GM12801 (cell line): ENCODE results near the gene PELO.

Source experiments
- CTCF ChIP-seq: IDR thresholded peaks from one replicate; pipeline ENCODE4 v1.5.1; 2011; ENCODE audit warnings: control low read depth; ENCODE audit not compliant: insufficient read length; ENCODE audit errors: extremely low read depth

Gene PELO

GRCh38 chr5:52773342-52773741, 14.4 kb upstream of the PELO start:
- no peak for TF ChIP-seq CTCF

GRCh38 chr5:52774005-52774410, 13.7 kb upstream of the PELO start:
- no peak for TF ChIP-seq CTCF

- no peak for TF ChIP-seq CTCF
These were observed 11.6 kb upstream of the PELO start for GRCh38 chr5:52776116-52776515.

GRCh38 chr5:52777186-52777585, 10.5 kb upstream of the PELO start:
- TF ChIP-seq CTCF: no peak

GRCh38 chr5:52778781-52779180, 8.9 kb upstream of the PELO start:
- no peak for TF ChIP-seq CTCF

- no peak for TF ChIP-seq CTCF
These were observed 8.5 kb upstream of the PELO start for GRCh38 chr5:52779213-52779612.

GRCh38 chr5:52783226-52783959, 4.3 kb upstream of the PELO start:
- TF ChIP-seq CTCF: no peak
